ENCODE measurements around the gene MAP3K20. TPM values are rescaled to one million over a fixed set of nuclear protein-coding genes. Genes with fewer than 3 reads are reported as not detected.
"Not testable (repeated sequence)": the region's sequence is repeated elsewhere in the genome, so short reads cannot be mapped to it uniquely, and the experiment has no call there.

MAP3K20 gene
- total and polyA plus RNA-seq, 2 donors from 2014 or later = 3.9 to 25.6 TPM

DNA sequence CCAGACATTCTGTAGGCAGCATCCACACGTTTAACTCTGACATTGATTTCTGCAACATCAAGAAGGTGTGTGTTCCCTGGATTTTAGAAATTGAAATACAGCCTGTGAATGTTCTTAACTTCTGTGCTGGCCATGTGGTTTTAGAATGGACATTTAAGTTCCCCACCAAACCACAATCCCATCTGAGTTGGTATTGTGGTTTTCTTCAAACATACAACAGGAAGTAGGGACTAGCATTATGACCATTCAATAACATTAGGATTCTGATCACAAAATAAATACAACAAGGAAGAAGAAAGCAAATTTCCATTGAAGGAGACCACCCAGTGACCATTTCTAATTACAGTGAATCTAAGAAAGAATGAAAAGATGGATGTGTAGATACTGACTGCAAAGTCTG lies 51.2 kb downstream of the MAP3K20 start:
- H3K4me3 ChIP-seq (ENCODE audit: low read length in 3 of 3) = no peak overlapping the region
- H3K9me3 ChIP-seq (ENCODE audit: control insufficient read depth in 2 of 3, insufficient read depth in 1 of 3, low read length in 3 of 3) = no peaks in the 10 kb centered on the region
- H3K27me3 ChIP-seq (ENCODE audit: control insufficient read depth, insufficient read depth, low read length) = no peaks in the 10 kb centered on the region
- no peaks in the 10 kb centered on the region for H3K36me3 ChIP-seq (ENCODE audit: control insufficient read depth in 2 of 3, insufficient read depth in 3 of 3, low read length in 3 of 3)
- no peak for FAIRE-seq
- intact Hi-C loops (cut with DNase I) = no loop called here
- DNase-seq = no peak
- H3K9ac ChIP-seq (ENCODE audit: low read length in 3 of 3) = no peak overlapping the region
- H3K4me1 ChIP-seq (ENCODE audit: control insufficient read depth in 2 of 3, insufficient read depth in 2 of 3, low read depth in 1 of 3, low read length in 3 of 3) = no peaks in the 10 kb centered on the region
- H3K27ac ChIP-seq (ENCODE audit: low read depth in 2 of 2, low read length in 2 of 2) = no peak overlapping the region
- TF ChIP-seq, protein P1, sequence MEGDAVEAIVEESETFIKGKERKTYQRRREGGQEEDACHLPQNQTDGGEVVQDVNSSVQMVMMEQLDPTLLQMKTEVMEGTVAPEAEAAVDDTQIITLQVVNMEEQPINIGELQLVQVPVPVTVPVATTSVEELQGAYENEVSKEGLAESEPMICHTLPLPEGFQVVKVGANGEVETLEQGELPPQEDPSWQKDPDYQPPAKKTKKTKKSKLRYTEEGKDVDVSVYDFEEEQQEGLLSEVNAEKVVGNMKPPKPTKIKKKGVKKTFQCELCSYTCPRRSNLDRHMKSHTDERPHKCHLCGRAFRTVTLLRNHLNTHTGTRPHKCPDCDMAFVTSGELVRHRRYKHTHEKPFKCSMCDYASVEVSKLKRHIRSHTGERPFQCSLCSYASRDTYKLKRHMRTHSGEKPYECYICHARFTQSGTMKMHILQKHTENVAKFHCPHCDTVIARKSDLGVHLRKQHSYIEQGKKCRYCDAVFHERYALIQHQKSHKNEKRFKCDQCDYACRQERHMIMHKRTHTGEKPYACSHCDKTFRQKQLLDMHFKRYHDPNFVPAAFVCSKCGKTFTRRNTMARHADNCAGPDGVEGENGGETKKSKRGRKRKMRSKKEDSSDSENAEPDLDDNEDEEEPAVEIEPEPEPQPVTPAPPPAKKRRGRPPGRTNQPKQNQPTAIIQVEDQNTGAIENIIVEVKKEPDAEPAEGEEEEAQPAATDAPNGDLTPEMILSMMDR (IDR thresholded peaks at IDR 0.05; ENCODE audit: borderline replicate concordance, extremely low read depth, insufficient read depth) = no peak

DNA sequence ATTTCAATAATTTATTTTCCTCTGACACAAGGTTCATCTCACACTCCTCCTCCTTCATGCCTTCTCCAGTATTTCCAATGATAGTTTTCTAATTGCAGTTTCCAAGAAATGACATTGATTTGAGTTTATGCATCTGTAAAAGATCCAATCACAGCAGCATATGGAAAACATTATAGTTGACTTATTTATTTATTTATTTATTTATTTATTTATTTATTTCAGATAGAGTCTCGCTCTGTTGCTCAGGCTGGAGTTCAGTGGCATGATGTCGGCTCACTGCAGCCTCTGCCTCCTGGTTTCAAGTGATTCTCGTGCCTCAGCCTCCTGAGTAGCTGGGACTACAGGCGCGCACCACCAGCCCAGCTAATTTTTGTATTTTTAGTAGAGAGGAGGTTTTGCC lies 52.5 kb downstream of the MAP3K20 start:
- FAIRE-seq; H3K36me3 ChIP-seq (ENCODE audit: control insufficient read depth in 2 of 3, insufficient read depth in 3 of 3, low read length in 3 of 3); intact Hi-C loops (cut with DNase I): not testable (repeated sequence)

DNA sequence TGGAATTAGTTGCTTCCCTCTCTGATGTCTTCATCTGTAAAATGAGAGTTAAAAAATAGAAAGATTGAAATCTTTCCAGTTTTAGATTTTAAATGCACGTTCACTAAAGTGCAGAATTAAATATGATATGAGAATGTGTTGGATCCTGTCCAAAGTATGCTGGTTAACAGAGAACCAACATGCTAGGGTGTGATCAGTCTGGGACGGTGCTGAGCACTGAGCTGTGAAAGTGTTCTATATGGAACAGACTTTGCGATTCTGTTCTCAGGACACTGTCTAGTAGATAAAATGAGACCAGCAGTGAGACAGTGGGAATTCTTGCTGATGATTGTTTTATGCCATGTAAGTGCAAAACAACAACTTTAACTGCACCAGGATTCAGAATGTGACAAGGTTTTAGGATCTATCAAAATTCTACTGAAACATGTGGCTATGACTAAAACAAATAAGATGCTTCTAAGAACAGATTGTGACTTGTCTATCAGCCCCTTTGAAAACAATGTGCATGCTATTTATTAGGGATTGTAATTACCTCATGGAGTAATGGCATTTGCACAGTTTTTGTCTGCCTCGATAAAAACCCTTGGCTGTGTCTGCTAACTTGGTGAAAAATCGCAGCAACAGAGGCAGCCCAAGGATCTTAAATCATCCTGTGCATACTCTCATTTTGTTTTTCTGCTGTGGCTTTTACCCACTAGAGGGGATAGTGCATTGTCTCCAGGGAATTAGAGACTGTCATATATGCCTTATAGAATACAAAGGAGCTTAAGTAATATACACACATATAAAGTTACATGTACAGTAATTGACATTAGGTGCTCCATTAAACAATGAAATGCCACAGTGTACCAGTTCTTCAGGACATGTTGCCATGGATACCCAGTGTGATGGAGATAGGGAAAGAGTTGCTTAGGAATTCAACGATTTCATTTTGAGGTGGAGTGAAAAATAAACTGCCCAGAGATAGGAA lies 55.1 kb downstream of the MAP3K20 start:
- intact Hi-C loops (cut with DNase I) = no loop called here

More for the DNA sequence above, 52.5 kb downstream of the MAP3K20 start:
- not testable (repeated sequence) for H3K27me3 ChIP-seq (ENCODE audit: control insufficient read depth, insufficient read depth, low read length); H3K9ac ChIP-seq (ENCODE audit: low read length in 3 of 3); H3K9me3 ChIP-seq (ENCODE audit: control insufficient read depth in 2 of 3, insufficient read depth in 1 of 3, low read length in 3 of 3); H3K4me1 ChIP-seq (ENCODE audit: control insufficient read depth in 2 of 3, insufficient read depth in 2 of 3, low read depth in 1 of 3, low read length in 3 of 3); H3K27ac ChIP-seq (ENCODE audit: low read depth in 2 of 2, low read length in 2 of 2); DNase-seq; H3K4me3 ChIP-seq (ENCODE audit: low read length in 3 of 3)

DNA sequence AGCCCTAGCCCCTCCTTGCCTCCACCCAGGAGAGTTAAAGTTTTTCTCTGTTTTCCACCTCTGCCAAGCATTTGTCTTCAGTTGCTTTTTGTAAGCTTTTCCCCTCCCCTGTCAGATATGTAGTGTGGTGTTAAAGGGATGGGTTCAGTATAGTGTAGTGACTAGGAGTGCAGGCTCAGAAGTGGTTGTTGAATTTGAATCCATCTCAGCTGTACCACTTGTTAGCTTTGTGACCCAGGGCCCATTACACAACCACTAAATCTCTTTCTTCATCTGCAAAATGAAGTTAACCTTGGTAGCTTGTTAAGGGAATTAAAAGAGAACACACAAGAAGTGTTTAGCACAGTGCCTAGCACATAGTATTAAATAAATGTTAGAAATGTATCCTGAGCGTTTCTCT lies 56.9 kb downstream of the MAP3K20 start:
- no peak for FAIRE-seq
- Histone ChIP-seq H3K36me3 (ENCODE audit: control insufficient read depth in 2 of 3, insufficient read depth in 3 of 3, low read length in 3 of 3) (no peaks in the 10 kb centered on the region), H3K9ac (ENCODE audit: low read length in 3 of 3) (no peak overlapping the region), H3K27me3 (ENCODE audit: control insufficient read depth, insufficient read depth, low read length) (no peaks in the 10 kb centered on the region), H3K9me3 (ENCODE audit: control insufficient read depth in 2 of 3, insufficient read depth in 1 of 3, low read length in 3 of 3) (no peaks in the 10 kb centered on the region), H3K4me1 (ENCODE audit: control insufficient read depth in 2 of 3, insufficient read depth in 2 of 3, low read depth in 1 of 3, low read length in 3 of 3) (no peaks in the 10 kb centered on the region), H3K27ac (ENCODE audit: low read depth in 2 of 2, low read length in 2 of 2) (no peak overlapping the region), H3K4me3 (ENCODE audit: low read length in 3 of 3) (no peak overlapping the region)
- no peak for DNase-seq
- intact Hi-C loops (cut with DNase I) = no loop called here
- TF ChIP-seq, protein P1 (IDR thresholded peaks at IDR 0.05; ENCODE audit: borderline replicate concordance, extremely low read depth, insufficient read depth) = no peak

More for the DNA sequence above, 55.1 kb downstream of the MAP3K20 start:
- Histone ChIP-seq H3K27me3 (ENCODE audit: control insufficient read depth, insufficient read depth, low read length) (no peaks in the 10 kb centered on the region), H3K4me1 (ENCODE audit: control insufficient read depth in 2 of 3, insufficient read depth in 2 of 3, low read depth in 1 of 3, low read length in 3 of 3) (no peaks in the 10 kb centered on the region), H3K27ac (ENCODE audit: low read depth in 2 of 2, low read length in 2 of 2) (no peak overlapping the region), H3K36me3 (ENCODE audit: control insufficient read depth in 2 of 3, insufficient read depth in 3 of 3, low read length in 3 of 3) (no peaks in the 10 kb centered on the region), H3K9ac (ENCODE audit: low read length in 3 of 3) (no peak overlapping the region), H3K9me3 (ENCODE audit: control insufficient read depth in 2 of 3, insufficient read depth in 1 of 3, low read length in 3 of 3) (no peaks in the 10 kb centered on the region), H3K4me3 (ENCODE audit: low read length in 3 of 3) (no peak overlapping the region)
- FAIRE-seq (no peak), DNase-seq (no peak)
- TF ChIP-seq, protein P1 (IDR thresholded peaks at IDR 0.05; ENCODE audit: borderline replicate concordance, extremely low read depth, insufficient read depth) = no peak

Measured in kidney (tissue), 14 donors.